HG03558 (cell line): Measurements from ENCODE around the gene IFT43.

ENCODE experiments used
- ATAC-seq: cut with Tn5 transposase; IDR thresholded peaks from one replicate; pipeline ENCODE4 v1.9.1; 2021; ENCODE audit warnings: moderate number of reproducible peaks; ENCODE audit not compliant: unreplicated experiment; ENCODE audit errors: extremely low read depth

Gene IFT43

DNA sequence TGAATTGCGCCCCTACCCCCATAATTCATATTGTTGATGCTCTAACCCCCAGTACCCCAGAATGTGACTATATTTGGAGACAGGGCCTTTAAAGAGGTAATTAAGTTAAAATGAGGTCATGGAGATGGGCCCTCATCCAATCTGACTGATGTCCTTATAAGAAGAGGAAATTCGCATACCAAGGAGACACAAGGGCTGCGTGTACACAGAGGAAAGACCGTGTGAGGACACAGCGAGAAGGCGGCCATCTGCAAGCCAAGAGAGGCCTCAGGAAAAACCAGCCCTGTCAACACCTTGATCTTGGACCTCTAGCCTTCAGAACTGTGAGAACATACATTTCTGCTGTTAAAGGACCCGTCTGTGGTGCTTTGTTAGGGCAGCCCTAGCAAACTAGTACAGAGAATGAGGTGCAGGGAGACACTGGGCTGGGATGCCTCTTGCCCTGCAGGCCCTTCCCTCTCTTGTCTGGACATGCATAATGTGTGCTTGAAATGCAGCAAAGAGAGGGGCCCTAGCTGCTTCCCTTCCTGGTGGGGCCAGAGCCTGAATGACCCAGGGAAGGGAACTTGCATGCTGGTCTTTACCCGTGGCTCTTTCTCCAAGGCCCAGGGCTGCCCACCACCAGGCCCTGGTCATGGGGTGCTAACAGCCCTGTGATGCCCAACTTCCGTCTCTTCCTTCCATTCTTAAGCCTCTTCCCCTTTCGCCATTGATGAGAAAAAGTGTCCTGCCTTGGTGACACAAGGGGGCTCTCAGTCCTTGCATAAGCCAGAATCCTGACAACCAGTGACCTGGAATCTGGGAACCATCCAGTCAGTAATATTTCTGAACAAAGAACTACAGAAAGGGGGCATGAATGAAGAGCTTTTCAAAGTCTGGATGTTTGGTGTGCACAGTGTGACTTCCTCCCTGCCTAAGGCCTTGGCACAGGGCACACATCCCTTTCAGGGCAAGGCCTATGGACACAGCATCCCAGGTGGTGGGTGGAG lies 116.1 kb downstream of the IFT43 start:
- ATAC-seq = no peak

DNA sequence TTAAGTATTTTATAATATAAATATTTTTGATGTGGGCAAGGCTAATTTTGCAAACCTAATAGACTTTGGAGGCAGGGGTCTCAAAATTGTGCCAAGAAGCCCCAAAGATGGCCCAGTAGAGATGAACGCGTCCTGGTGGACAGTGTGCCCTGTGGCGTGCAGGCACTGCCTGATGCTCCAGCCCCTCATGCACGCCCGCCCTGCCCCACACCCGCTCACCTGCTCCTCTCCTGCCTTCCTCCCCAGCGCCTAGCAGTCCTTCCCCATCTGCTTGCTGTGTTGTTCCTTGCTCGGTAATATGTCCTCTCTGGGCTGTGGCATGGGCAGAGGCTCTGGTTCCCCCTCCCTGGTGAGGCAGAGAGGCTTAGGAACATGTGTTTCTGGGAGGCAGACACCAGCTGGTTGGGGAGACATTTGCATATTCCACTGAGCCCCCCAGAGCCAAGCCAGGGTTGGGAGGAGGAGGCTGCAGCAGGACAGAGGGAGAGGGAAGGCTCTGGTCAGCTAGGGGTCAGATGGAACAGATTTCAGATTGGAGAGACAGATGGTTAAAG lies 119.3 kb downstream of the IFT43 start:
- ATAC-seq = no peak

DNA sequence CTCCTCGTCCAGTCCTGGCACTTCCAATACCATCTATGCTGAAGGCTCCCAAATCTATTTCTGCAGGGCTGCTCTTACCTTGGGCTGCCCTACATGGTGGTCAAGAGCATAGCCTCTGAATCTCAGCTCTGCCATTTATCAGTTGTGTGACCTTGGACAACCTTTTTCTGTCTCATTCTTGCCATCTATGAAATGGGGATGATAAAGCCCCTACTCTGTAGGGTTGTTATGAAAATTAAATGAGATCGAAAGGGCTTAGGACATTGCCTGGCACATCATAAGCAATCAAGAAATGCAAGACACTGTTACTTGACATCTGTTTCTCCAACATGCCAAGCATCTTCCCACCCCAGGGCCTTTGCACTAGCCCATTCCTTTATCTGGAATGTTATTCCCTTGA lies 120.6 kb downstream of the IFT43 start:
- no peak for ATAC-seq

DNA sequence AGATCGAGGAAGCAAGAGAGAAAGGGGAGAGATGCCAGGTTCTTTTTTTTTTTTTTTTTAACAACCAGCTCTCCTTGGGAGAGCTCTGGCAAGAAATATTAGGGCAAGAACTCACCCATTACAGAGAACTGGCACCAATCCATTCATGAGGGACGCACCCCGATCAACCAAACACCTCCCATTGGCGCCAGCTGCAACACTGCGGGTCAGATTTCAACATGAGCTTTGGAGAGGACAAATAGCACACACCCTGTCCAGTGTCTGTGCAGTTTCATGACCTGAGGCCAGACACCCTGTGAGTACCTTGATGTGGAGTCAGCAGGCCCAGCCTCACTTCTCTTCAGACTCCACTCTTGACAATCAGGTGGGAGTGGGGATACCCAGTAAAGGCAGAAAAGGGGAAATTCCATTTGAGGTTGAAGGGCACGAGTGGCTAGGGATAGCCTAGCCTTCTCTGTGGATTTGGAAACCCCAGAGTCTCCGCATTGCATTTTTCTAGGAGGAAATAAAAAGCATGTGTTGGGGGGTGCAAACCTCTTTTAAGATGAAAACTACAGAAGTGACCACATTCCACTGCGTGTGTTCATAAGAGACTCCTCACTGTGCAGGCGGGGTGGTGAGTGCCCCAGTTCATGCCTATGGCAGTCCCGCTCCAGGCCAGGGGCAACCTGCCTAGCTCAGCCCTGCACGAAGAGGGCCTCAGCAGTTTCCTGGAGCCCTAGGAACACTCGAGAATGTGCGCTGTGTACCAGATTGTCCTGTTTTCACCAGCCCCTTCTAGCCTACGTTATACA lies 123.7 kb downstream of the IFT43 start:
- no peak for ATAC-seq

DNA sequence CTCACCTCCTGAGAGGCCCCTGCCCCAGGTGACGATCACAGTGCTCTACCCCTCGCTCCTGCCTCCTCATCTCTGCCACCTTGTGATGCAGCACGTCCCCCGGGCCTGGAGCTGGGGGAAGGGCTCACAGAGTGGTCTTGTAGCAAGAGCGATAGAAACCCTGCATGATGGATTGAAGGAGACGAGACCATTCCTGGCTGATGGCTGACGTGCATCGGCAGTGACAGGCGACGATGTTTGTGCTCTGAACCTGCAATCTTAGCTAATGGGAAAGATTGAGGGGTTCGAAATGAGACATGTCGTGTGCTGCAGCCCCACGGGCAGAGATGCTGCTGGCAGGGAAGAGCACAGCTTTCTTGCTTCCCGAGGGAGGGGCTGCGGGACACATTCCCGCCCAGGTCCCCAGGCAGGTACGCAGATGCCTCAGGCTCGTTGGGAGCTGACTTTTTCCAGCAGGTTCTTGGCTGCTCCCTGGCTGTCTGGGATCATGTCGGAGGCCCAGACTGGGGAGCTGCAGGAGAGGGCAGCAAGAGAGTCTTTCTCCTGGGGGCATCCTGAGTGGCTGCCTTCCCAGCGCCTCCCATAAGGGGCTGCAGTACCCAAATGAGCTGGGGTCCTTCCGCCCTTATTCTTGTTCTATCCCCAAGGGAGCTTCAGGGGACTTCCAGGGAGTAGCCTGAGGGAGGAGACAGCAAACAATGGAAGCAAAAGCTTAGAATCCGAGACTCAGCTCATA lies 127.5 kb downstream of the IFT43 start:
- no peak for ATAC-seq

DNA sequence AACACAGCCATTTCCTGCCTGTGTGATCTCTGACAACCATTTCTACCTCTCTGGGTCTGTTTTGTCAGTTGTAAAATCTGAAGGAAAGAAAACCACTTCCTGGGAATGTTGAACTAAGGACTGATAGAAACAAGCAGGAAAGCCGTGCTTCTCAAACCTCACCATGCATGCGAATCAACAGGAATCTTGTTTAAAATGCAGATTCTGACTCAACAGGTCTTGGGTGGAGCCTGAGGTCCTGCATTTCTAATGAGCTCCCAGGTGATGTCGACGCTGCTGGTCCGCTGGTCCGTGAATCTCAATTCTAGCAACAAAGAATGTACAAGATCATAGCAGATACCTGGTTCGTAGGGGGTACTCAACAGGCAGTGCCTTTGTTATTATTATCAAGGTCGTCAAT lies 128.1 kb downstream of the IFT43 start:
- ATAC-seq = no peak

DNA sequence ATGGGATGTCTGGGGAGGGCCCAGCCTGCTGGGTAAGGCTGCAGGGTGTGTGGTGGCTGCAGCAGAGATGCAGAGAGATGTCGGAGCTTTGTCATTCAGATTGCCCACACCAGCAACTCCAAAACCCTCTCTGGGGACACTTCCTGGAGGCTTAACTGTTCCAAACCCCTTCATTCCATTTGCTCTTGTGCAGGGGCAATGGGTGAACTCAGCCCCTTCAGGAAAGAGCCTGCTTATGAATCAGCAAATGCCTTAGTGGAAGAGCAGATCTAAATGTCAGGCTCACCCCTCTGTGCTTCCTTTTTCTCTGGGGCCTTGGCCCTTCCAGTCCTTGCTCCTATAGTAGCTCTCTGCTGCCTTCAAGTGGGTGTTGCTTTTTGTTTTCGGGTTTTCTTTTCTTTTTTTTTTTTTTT lies 129.5 kb downstream of the IFT43 start:
- ATAC-seq = no peak

DNA sequence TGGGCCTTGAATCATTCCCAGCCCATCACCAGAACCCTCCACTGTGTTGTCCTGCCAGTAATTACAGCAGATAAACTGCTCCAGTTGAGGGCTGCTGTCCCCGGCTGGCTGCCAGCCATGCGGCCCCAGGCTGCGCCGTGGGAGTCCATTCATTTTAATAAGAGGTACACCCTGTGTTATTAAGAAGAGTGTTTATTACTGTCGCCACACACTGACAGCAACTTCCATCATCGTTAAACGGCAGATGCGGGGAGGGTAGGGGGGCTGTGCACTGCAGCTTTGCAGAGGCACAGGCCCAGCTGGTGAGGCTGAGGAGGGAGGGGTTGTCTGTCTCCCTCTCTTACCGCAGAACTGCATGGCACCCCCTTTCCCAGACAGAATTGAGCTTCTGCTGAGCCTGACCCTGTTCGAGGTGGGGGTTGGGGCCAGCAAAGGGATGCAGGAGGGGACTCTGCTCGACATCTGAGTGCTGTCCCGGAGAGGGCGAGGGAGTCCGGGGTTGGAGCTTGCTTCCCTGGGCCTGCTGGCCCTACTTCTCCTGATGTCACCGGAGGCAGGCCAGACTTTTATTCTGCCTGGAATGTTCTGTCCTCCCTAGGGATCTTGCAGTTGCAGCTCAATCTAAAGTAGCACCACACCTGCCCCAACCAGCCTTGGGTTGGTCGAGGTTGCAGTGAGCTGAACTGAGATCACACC lies 132.4 kb downstream of the IFT43 start:
- ATAC-seq = no peak

DNA sequence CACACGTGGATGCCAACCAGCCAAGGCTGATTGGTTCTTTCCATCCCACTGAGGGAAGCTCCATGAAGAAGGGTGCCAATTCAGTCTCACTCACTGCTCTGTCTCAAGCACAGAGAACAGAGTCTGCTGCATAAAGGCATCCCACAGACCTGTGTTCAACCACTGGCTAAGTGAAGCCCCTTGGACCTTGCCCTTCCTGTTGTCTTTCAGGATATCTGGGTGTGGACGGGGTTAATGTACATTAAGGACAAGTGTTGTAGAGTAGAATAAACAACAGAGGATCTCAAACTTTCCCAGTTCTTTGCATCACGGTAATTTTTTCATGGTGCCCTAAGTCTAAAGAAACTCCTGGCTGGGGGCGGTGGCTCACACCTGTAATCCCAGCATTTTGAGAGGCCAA lies 133.0 kb downstream of the IFT43 start:
- no peak for ATAC-seq

DNA sequence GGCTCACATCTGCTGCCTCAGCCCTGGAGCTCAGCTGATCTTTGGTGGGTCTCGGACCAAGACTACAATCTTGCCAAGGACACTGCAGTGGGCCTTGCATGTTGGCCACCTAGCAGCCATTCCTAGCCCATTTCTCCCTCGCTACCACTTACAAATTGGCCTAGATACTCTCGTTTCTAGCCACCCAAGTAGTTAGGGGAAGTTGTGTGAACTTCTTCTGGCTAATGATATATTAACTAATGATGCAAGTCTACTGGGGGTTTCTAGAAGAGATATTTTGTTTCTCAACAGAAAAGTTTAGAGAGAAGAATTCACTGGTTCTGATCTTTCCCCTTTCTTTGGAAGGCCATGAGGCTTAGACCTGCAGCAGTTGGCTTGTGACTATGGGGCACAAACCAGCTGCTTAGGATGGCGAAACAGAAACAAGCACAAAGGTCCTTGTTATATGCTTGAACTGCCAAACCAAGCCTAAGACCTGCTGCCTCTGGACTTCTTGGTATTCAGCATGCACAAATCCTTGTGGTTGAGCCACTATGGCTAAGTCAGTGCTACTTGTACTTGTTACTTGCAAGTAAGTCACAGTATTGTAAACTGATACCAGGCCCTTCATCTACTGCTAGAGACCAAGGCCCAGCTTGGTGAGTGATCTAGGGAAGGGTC lies 135.7 kb downstream of the IFT43 start:
- no peak for ATAC-seq

DNA sequence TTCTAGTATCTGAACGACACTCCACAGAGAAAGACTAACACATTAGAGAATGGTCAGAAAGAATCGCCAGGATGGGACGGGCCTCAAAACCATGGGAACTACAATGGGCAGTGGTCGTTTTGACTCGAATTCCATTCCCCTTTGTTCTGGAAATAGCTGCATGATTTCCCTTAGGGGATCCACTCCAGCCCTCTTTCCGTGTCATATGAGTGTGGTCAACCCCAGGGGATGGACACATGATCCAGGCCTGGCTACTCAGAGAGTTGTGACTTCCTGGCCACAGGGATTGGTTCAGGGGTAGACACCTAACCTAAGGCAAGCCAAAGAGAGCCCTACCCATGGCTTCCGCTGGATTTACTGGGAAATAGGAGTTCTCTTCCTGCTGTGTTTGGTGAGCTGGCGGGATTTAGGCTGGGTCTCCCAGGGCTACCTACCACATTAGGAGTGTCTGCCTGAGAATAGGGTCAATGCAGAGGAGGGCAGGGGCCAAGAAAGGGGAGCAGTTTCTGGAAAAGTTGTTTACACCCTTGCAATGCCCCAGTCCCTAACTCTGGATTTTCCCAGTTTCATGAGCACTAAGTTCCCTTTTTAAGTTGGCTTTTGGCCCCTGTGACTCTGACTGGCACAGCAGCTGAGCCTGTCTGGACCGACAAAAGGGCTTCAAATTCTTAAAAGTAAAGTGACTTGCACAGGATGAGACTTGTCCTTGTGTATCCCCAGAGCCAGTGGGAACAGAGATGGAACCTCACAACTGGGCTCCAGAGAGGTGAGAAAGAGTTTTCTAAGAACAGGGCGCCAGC lies 138.1 kb downstream of the IFT43 start:
- ATAC-seq = no peak

DNA sequence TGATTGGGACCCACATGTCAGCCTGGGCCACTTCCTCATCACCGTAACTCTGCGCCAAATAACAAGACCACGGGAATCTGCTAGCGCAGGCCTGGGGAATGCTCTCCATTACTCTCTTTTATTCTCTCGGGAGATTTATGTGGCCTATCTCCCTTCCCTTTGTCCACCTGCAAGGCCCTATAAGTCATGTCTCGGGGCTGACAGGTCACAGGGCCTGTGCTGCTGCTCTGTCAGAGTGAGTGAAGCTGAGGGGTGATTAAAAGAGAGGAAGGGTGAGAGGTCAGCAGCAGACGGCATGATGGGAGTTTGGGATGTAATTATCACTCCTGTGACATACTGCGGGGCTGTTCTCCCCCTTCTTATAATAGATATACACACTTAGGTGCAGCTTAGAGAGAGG lies 139.9 kb downstream of the IFT43 start:
- ATAC-seq = no peak

DNA sequence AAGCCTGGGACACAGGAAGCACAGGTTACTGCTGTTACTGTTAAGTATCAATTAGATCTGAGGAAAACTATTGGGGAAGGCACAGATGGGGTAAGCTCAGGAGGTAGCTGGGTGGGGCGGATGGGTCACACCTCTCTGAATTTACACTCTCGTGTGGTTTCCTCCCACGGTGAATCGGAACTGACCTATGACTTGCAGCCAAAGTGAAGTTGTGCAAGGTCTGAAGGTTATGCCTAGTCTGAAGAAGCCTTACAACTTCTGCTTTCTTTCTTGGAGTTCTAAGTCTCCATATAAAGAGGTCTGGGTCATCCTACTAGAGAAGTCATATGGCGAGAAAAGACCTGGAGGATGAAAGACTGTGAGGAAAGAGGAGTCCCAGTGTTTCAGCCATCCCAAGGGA lies 140.5 kb downstream of the IFT43 start:
- ATAC-seq = no peak

DNA sequence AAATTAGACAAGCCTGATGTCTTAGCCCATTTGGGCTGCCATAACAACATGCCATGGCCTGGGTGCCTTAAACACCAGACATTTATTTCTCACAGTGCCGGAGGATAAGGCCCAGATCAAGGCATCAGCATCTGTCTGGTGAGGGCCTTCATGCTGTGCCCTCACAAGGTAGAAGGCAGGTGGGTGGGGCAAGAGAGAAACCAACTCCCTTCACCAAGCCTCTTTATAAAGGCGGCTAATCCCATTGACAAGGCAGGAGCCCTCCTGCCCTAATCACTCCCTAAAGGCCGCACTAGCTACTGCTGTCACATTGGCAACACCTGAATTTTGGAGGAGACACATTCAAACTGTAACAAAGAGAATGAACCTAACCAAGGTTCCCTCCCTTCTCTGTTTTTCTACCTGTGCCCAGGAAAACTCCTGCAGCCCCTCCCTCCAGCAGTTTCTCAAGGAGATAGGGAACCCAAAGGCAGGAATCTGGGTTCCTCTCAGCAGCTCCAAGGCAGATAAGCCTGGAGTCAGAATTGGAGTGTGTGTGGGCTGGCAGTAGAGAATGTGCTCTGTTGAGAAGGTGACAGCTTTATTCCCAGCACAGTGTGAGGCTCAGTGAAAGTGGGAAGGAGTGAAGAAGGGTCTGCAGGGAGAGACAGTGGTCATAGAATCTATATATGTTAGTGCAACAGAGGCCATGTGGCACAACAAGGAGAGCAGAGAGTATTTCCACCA lies 144.5 kb downstream of the IFT43 start:
- ATAC-seq = no peak

DNA sequence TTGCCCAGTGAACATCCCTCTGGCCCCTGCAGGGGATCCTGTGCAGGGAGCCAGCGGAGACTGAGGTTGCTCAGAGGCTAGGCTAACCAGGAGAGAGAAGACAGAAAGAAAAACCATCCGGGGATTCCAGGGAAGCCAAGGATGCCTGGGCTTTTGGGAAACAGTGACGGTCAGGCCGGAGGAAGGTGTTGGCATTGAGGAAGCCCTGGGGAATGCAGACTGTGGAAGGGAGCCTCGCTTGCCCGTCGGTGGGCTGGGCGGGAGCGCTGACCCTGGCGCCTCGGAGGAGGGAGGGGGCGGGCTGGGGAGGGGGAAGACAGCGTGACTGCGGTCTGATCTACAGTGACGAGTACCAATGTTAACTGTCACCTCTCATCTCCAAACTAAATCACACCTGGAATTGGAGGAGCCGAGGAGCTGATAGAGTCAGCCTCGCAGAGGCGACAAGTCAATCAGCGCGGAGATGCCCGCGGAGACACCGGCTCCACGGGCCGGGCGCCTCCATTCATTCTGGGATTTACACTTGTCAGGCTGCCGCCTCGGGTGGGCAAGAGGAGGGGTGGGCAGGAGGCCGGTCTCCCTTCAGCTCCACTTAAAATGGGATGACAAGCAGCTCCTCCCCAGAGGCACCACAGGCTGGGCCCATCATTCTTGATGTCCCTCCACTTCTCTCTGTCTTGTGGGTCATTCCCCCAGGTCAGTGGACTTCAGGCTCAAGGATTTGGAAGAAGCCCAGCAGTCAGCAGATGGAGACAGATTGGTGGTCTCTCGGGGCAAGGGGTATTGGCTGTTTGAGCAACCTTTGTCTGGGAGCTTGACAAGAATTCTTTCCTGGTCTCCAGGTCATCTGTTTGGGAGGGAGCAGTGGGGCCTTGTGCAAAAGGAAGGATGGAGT lies 145.8 kb downstream of the IFT43 start:
- ATAC-seq = no peak

DNA sequence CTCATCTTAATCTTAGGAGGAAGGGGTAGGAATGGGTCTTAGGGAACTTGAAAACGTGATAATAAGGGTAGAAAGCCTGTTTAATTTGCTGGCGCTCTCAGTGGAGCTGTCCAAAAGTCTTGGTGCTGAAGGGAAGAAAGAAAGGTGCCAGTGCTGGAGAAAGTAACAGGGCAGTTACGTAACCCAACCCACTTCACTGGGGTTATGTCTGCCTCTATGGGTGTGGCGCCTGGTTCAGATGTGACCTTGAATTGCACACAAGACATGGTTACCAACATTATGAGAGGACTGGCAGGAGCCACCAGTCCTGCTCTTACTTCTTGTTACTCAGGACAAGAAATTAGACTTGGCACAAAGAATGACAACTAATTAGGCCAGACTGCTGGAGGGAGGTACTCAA lies 147.5 kb downstream of the IFT43 start:
- no peak for ATAC-seq
